NCI-H1694 (cell line): Measurements from ENCODE around the gene LDB2.

Experiments
- DNase-seq: peaks from one replicate; lab custom pipeline; 2025; lab: John Stamatoyannopoulos, UW

LDB2 gene

DNA sequence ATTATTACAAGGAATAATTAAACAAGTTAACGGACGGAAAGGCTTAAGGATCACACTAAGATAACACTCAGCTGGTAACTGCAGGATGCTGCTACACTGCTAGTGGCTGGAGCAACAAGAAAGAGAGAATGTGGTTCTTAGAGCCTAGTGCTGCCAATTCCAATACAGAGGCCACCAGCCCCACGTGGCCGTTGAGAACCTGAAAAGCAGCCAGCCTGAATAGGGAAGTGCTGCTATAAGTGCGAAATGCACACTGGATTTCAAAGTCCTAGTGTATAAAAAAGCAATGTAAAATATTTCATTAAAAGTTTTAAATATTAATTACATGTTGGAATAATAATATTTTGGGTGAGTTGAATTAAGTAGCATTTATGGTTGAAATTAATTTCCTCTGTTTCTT, 414.9 kb downstream of the LDB2 start:
- no peak for DNase-seq

DNA sequence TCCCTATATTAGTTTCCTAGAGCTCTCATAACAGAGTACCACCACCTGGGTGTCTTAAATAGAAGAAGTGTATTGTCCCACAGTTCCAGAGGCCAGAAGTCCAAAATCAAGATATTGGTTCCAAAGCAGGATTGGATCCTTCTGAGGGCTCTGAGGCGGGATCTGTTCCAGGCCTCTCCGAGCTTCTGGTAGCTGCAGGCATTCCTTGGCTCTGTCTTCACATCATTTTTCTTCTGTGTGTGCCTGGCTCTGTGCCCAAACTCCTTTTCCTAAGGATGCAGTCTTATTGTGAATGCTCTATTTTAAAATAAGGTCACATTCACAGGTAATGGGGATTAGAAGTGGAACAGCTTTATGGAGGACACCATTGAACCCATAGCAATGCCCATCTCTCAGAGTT, 418.4 kb downstream of the LDB2 start:
- DNase-seq, result no peak

DNA sequence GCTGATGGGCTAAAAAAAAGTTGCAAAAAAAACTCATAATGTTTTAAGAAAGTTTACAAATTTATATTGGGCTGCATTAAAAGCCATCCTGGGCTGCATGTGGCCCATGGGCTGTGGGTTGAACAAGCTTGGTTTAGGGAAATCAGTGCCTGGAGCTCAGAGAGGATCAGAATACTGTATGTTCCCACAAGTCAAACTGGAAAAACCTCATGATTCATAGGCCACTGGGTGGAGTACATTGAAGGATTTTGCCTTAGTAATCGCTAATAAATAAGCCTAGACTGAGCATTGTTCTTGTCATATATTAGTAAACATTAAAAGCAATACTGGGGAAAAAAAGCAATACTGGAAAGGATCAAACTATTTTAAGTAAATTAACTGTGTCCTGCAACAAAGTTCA, 425.9 kb downstream of the LDB2 start:
- no peak for DNase-seq

DNA sequence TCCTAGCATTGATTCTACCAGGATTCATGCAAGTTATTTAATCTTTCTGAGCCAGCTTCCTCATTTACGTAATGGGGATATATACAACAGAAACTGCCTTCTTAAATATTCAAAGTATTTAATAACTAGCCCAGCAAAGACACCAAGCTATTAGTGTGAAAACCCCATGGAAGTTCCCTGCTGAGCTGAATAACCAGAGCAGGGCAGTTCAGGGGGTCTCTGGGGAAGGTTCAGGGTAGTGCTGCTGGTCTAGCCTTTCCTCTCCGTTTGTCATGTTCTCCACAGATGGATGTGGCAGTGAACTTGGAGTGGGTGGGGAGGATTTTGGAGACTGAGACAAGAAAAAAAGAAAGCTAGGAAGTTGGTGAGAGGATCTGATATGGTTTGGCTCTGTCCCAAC, 431.4 kb downstream of the LDB2 start:
- DNase-seq, result no peak

DNA sequence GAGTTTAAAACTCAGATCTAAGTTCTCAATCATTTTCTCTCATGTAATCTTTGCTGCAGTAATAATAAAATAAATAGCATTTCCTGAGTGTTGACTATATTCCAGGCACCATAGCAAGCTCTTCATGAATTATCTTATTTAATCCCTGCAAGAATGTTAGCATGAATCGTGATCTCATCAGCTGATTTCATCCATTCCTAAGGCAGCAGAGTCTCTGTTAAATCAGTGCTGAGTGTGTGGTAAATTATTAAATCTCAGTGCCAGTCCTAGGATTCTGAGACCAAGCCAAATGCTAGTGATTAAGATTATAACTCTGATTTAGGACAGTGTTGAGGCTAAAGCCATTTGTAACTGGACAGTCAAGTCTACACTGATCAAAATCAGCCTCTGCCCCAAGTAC, 431.9 kb downstream of the LDB2 start:
- DNase-seq, result no peak

DNA sequence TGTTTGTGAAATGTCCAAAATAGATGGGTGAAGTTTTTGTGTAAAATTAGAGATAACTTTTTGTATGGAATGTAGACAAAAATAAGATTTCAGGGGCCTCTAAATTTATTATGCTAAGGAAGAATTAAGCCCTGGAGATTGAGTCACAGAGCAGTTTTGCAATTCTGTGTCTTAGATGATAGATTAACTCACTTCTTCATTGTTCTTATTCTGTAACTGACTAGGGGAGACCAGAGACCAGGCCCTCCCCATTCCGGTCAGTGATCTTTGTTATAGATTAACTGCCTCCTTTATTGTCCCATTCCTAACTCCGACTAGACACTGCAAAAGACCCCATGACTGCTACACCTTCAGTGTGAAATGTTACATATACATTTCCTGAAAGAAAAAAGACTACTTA, 433.8 kb downstream of the LDB2 start:
- no peak for DNase-seq

DNA sequence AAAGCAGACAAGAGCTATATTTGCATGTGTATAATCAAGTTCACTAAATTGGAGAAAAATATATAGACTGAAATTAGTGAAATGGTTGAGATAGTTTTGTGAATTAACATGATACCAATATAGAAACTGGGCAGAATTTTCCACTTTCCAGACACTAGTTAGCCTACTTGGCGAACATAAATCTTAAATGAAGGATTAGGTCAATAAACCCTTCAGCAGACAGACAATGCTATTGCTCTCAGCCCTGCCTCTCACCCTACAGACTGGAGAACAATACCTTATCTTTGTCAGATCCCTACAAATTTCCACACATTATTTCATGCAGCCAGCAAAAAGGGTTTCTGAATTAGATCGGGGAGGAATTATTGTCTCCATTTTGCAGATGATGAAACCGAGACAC, 435.8 kb downstream of the LDB2 start:
- no peak for DNase-seq

DNA sequence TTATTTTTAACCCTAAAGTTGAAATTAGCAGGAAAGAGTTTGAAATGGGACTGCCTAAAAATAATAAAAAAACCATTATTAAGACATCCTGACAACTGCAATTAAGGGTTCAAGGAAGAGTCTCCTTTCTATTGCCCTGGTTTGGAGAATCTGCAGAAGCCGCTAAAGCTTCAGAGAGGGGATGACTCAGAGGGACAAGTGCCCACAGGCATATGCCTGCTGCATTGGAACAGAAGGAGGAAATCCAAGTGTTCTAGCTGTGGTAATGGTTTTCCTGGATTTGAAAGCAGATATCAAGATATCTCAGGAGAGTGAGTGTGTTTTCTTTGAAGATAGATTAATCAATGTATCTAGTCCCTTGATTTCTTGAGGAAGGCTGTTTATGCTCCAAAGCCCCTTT, 437.1 kb downstream of the LDB2 start:
- no peak for DNase-seq

DNA sequence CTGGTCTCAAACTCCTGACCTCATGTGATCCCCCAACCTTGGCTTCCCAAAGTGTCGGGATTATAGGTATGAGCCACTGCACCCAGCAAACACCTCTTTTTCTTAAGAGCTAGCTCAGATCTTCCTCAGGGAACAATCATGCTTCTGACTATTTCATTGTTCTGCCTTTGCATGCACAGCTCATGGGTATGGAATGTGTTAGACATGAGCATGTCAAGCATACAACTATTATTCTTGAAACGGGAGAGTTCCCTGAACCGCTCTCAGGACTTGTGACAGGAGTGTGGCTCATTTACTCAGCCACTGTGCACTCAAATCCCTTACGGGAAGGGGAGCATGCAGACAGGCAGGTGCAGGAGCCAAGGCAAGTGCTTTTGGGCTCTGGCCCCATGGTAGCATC, 440.5 kb downstream of the LDB2 start:
- DNase-seq, result no peak
